ENCODE data around the gene OR51A7. TPM values are rescaled to one million over a fixed set of nuclear protein-coding genes. Genes with fewer than 3 reads are reported as not detected.

The OR51A7 gene, protein sequence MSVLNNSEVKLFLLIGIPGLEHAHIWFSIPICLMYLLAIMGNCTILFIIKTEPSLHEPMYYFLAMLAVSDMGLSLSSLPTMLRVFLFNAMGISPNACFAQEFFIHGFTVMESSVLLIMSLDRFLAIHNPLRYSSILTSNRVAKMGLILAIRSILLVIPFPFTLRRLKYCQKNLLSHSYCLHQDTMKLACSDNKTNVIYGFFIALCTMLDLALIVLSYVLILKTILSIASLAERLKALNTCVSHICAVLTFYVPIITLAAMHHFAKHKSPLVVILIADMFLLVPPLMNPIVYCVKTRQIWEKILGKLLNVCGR
- total RNA-seq, result 0.15 TPM in 1 of 2 replicates, not detected in the other

DNA sequence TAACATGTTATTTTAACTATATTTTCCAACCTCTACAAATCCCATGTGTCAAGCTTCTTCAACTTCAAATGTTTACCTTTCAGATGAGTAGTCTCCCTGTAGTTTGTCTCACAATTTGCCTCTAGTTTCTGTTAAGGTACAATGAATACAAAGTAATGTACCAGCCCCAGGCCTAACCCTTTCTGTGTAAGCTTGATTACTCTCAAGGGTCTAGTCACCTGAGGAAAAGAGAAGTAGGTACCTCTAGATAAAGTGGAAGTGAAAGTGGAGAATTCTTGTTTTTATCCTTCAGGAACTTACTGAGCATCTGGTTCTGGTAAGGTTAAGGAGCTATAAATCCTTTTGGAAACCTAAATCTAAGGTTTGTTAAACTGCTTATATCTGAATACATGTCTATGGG lies at the start of gene OR51A7:
Gene OR51A7, plus strand, starts transcription at position 300 of the 400 bp plus-strand sequence. CDS start 3,587 bp downstream, outside the sequence.

DNA sequence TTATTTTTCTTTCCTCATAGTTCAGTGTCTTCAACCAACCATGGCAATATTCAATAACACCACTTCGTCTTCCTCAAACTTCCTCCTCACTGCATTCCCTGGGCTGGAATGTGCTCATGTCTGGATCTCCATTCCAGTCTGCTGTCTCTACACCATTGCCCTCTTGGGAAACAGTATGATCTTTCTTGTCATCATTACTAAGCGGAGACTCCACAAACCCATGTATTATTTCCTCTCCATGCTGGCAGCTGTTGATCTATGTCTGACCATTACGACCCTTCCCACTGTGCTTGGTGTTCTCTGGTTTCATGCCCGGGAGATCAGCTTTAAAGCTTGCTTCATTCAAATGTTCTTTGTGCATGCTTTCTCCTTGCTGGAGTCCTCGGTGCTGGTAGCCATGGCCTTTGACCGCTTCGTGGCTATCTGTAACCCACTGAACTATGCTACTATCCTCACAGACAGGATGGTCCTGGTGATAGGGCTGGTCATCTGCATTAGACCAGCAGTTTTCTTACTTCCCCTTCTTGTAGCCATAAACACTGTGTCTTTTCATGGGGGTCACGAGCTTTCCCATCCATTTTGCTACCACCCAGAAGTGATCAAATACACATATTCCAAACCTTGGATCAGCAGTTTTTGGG lies 21.6 kb upstream of the OR51A7 start, which contains the start of gene OR51T1:
Gene OR51T1, plus strand, starts transcription at position 41 of the 641 bp plus-strand sequence. Its CDS starts 0 bp downstream, at position 41.

DNA sequence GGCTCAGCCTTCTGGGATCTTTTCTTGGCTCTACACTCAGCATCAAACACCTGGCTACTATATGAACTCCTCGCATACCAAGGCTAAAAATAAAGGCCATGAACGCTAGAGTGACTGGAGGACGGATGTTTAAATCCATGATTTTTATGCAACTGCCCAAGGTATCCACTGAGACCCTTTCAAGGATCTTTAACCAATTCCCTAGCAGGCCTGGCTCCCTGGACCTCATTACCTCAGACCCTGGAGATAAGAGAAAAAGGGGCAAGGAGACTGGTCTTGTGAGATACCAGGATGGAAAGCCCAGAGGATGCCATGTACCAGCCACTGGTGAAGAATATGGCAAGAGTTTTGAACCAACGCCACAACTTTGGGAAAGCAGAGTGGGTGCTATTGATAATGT lies 15.7 kb downstream of the OR51A7 start, which contains the start of gene OR51G2:
Gene OR51G2, minus strand, starts transcription at position 101 of the 400 bp plus-strand sequence. CDS start 3,687 bp downstream, outside the sequence.

DNA sequence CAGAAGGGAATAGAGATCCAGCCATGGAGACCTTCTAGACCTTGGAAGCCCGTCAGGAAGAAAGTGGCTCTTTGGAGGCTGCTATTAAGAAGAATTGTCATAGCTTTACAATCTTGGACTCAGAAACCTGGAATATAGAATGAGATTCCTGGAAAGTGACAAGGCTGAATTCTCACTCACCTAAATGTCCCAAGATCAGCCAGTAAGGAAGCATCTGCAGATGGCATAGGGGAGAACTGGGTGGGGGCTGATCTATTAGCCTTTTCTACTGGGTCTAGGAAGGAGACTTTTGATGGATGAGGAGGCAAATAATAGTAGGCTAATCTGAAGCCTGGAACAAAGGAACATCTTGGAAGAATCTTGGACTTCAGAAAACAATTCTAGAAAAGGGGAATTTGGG lies 20.7 kb downstream of the OR51A7 start, which contains the start of gene OR51G1:
Gene OR51G1, minus strand, starts transcription at position 101 of the 400 bp plus-strand sequence. Its CDS starts 0 bp downstream, at position 101.

DNA sequence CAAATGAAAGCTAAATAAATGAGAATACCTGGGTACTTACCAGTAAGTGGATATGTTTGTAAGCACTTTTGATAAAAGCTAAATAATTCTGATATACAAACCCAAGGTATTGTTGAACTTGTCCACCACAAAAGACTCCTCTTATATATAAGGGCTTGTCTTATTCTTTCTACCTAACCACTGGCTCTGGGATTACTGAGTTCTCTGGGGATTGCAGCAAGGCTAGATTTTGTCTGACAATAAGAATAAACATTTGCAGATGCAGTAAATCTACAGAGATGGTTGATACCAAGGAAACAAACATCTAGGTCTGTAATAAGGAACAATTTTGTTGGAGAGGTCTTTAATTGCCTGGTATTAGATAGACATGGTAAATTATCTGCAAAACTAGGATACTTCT lies 43.9 kb downstream of the OR51A7 start, which contains the start of gene OR51A4:
Gene OR51A4, minus strand, starts transcription at position 101 of the 400 bp plus-strand sequence. CDS start 505 bp downstream, outside the sequence.

DNA sequence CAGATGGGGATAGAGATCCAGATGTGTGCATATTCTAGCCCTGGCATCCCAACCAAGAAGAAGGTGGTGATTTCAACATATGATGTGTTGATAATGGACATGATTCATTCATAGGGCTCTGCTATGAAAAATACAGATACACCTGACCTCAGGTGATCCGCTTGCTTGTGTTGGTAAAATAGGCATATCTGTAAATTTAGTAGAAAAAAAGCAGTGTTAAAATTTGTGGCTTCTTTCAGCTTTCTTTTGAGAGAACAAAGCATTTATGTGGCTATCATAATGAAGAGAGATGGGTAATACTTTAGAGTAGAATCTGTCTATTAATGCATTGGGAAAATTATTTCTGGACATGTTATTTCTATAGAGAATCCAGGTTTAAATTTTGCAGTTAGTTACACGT lies 52.0 kb downstream of the OR51A7 start, which contains the start of gene OR51A2:
Gene OR51A2, minus strand, starts transcription at position 101 of the 400 bp plus-strand sequence. Its CDS starts 0 bp downstream, at position 101.

Other genes starting within 250 kb of the OR51A7 start
- not detected in 2 replicates for gene OR51E2, start 205.9 kb upstream of the OR51A7 start, total RNA-seq
- not detected in 2 replicates for gene MMP26, start 199.0 kb upstream of the OR51A7 start, total RNA-seq
- gene OR51F1, start 133.8 kb upstream of the OR51A7 start, total RNA-seq, result not detected in 2 replicates
- gene OR52R1, start 99.4 kb upstream of the OR51A7 start, total RNA-seq, result not detected in 2 replicates
- gene OR51F2, start 82.5 kb upstream of the OR51A7 start, total RNA-seq, result not detected in 2 replicates
- not detected in 2 replicates for gene OR51S1, start 54.6 kb upstream of the OR51A7 start, total RNA-seq
- gene OR51T1, start 21.9 kb upstream of the OR51A7 start, total RNA-seq, result not detected in 2 replicates
- not detected in 2 replicates for gene OR51G2, start 15.6 kb downstream of the OR51A7 start, total RNA-seq
- gene OR51G1, start 20.6 kb downstream of the OR51A7 start, total RNA-seq, result not detected in 2 replicates
- not detected in 2 replicates for gene OR51A4, start 43.8 kb downstream of the OR51A7 start, total RNA-seq
- gene OR51A2, start 51.9 kb downstream of the OR51A7 start, total RNA-seq, result not detected in 2 replicates
- not detected in 2 replicates for gene OR51L1, start 91.1 kb downstream of the OR51A7 start, total RNA-seq
- gene OR52J3, start 142.7 kb downstream of the OR51A7 start, total RNA-seq, result not detected in 2 replicates
- not detected in 2 replicates for gene OR52E2, start 155.8 kb downstream of the OR51A7 start, total RNA-seq
- not detected in 2 replicates for gene OR52E1, start 165.8 kb downstream of the OR51A7 start, total RNA-seq
- not detected in 2 replicates for gene OR52A5, start 234.6 kb downstream of the OR51A7 start, total RNA-seq

All from smooth muscle cell of trachea (primary cell).